Natural killer cell (primary cell): ENCODE data around the gene EHMT1. TPM values are rescaled to one million over a fixed set of nuclear protein-coding genes. Genes with fewer than 3 reads are reported as not detected.
"Not testable (repeated sequence)": the region's sequence is repeated elsewhere in the genome, so short reads cannot be mapped to it uniquely, and the experiment has no call there.

Source experiments
- ATAC-seq, 3 donors: fragments of 150-1000 bp in 2 of 3; fragments of 200-7000 bp in 1 of 3; cut with Tn5 transposase; 1 replicate in 1 of 3; 2 replicates in 2 of 3; pipeline ENCODE4 v1.10.0; 2021; ENCODE audit warnings: mild to moderate bottlenecking in 2 of 3, moderate library complexity in 2 of 3
- DNase-seq, 2 donors: peaks; one replicate each; pipeline versions ENCODE4 v3.0.0 to v3.0.0-alpha.2; 2013 to 2021; ENCODE audit warnings: mixed read lengths in 1 of 2
- H3K27ac ChIP-seq: one replicate; pipeline ENCODE4 v1.5.1; 2013; ENCODE audit warnings: mild to moderate bottlenecking, low read length
- H3K27me3 ChIP-seq: one replicate; pipeline ENCODE4 v1.6.1; 2013; ENCODE audit warnings: low read length; ENCODE audit not compliant: control insufficient read depth, insufficient read depth
- H3K36me3 ChIP-seq: one replicate; pipeline ENCODE4 v1.6.1; 2013; ENCODE audit warnings: low read length; ENCODE audit not compliant: control insufficient read depth, insufficient read depth
- H3K4me1 ChIP-seq: one replicate; pipeline ENCODE4 v1.6.1; 2013; ENCODE audit warnings: low read length; ENCODE audit not compliant: control insufficient read depth, insufficient read depth
- H3K4me3 ChIP-seq: one replicate; pipeline ENCODE4 v1.5.1; 2013; ENCODE audit warnings: low read length
- H3K9me3 ChIP-seq: one replicate; pipeline ENCODE4 v1.6.1; 2013; ENCODE audit warnings: low read length; ENCODE audit not compliant: control insufficient read depth, insufficient read depth
- H3K27ac Mint-ChIP-seq, 2 donors: one replicate each; pipeline ENCODE4 v1.8.0; 2022; ENCODE audit warnings: mild to moderate bottlenecking in 2 of 2, mixed read lengths in 2 of 2, moderate library complexity in 1 of 2
- H3K27me3 Mint-ChIP-seq, 2 donors: one replicate each; pipeline ENCODE4 v1.8.0; 2022; ENCODE audit warnings: low read depth in 2 of 2, mixed read lengths in 2 of 2
- H3K36me3 Mint-ChIP-seq: one replicate; pipeline ENCODE4 v1.8.0; 2022; ENCODE audit warnings: mixed read lengths
- H3K4me1 Mint-ChIP-seq, 2 donors: one replicate each; pipeline ENCODE4 v1.8.0; 2022; ENCODE audit warnings: mixed read lengths in 2 of 2
- H3K4me3 Mint-ChIP-seq: one replicate; pipeline ENCODE4 v1.8.0; 2022; ENCODE audit warnings: mild to moderate bottlenecking, moderate library complexity, mixed read lengths
- H3K9me3 Mint-ChIP-seq, 2 donors: one replicate each; pipeline ENCODE4 v1.8.0; 2022; ENCODE audit warnings: mixed read lengths in 2 of 2
- CTCF ChIP-seq: fragments of 200-600 bp; IDR thresholded peaks from one replicate; pipeline ENCODE4 v1.8.0; 2022; ENCODE audit warnings: antibody characterized with exemption
- WGBS: methylation state at CpG from one replicate; pipeline ENCODE4 v1.1.7; 2013; ENCODE audit warnings: missing lambda C conversion rate; ENCODE audit not compliant: insufficient coverage; 5-methylcytosine and 5-hydroxymethylcytosine counted together
- intact Hi-C: fragments of 100-400 bp; cut with micrococcal nuclease; formaldehyde crosslinking; loops from one replicate; pipeline ENCODE4 v1.14.2; 2022
- total RNA-seq, 4 donors: library from RNA; stranded (reverse); fragments of 120-200 nt in 1 of 4; gene quantifications; one replicate each; pipeline versions ENCODE4 v1.2.3 to v1.2.4, GENCODE V29; 2013 to 2022

The EHMT1 gene
- total RNA-seq, 3 donors from 2014 or later (not counting 1 experiment from before 2014, with no cell fraction given), result 173 to 200 (median 176) TPM

GRCh38 chr9:137882506-137882821, 263.7 kb downstream of the EHMT1 start:
- no peak for ATAC-seq
- Histone ChIP-seq H3K27ac (no peak overlapping the region), H3K36me3 (no peaks in the 10 kb centered on the region), H3K4me1 (no peaks in the 10 kb centered on the region), H3K27me3 (peaks cover 7% of the 10 kb centered on the region), H3K9me3 (no peaks in the 10 kb centered on the region), H3K4me3 (no peak overlapping the region)
- H3K9me3 Mint-ChIP-seq, result no peaks in the 10 kb centered on the region
- no peak for TF ChIP-seq CTCF
- H3K27me3 Mint-ChIP-seq, result peaks cover 6 to 7% of the 10 kb centered on the region in 2 donors
- H3K27ac Mint-ChIP-seq, result no peak overlapping the region
- H3K4me1 Mint-ChIP-seq, result no peaks in the 10 kb centered on the region
- no peak overlapping the region for H3K4me3 Mint-ChIP-seq
- H3K36me3 Mint-ChIP-seq, result no peaks in the 10 kb centered on the region
- 89% methylated on average over 10 of the region's 10 CpGs for WGBS
- DNase-seq, result no peak
- intact Hi-C loops, result no loop called here

DNA sequence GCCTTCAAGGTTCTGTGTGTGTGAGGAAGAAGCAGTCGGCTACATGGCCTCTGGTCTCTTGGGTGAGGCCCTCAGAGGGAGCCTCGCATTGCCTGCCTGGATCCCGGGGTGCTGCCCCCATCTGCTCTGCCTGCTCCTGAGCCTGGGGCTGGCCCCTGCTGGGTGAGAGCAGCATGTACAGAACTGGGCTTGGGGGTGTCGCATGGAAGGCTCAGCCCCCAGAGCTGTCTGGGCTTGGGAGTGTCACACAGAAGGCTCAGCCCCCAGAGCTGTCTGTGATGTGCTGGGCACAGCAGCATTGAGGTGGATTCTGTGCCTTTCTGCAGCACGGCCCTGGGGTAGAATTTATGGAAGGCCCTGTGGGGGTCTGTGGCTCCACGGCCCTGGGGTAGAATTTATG, 265.2 kb downstream of the EHMT1 start:
- H3K27me3 ChIP-seq, H3K4me1 Mint-ChIP-seq, H3K9me3 ChIP-seq, H3K27me3 Mint-ChIP-seq, H3K4me1 ChIP-seq, H3K9me3 Mint-ChIP-seq, intact Hi-C loops, H3K36me3 ChIP-seq, DNase-seq, H3K27ac ChIP-seq, H3K27ac Mint-ChIP-seq, H3K4me3 ChIP-seq, ATAC-seq, H3K36me3 Mint-ChIP-seq, H3K4me3 Mint-ChIP-seq: not testable (repeated sequence)
- 100% methylated on average over 1 of the region's 6 CpGs for WGBS

GRCh38 chr9:137884547-137884946, 265.7 kb downstream of the EHMT1 start:
- H3K36me3 Mint-ChIP-seq, intact Hi-C loops, H3K36me3 ChIP-seq, H3K4me1 ChIP-seq, H3K27ac Mint-ChIP-seq, H3K4me3 ChIP-seq, H3K27me3 ChIP-seq, H3K9me3 ChIP-seq, H3K4me1 Mint-ChIP-seq, H3K27me3 Mint-ChIP-seq, H3K9me3 Mint-ChIP-seq, H3K4me3 Mint-ChIP-seq, H3K27ac ChIP-seq: not testable (repeated sequence)
- peak in 1 of 2 donors; percentile 22 for DNase-seq
- ATAC-seq, result peak in 1 of 3 donors; percentile 37
- WGBS, result 32% methylated on average over 5 of the region's 7 CpGs

GRCh38 chr9:137885121-137885520, 266.3 kb downstream of the EHMT1 start:
- 81% methylated on average over 6 of the region's 12 CpGs for WGBS
- H3K36me3 Mint-ChIP-seq, DNase-seq, H3K27ac ChIP-seq, intact Hi-C loops, H3K27ac Mint-ChIP-seq, H3K4me3 ChIP-seq, H3K27me3 Mint-ChIP-seq, H3K9me3 Mint-ChIP-seq, H3K9me3 ChIP-seq, ATAC-seq, H3K27me3 ChIP-seq, H3K4me3 Mint-ChIP-seq, H3K36me3 ChIP-seq, H3K4me1 Mint-ChIP-seq, H3K4me1 ChIP-seq: not testable (repeated sequence)

Other genes with a start within 250 kb of the EHMT1 start
- gene EXD3, start 195.8 kb upstream of the EHMT1 start, total RNA-seq, result 10 to 100 TPM; 28.0 to 35.3 (median 29.6) TPM
- gene NOXA1, start 195.6 kb upstream of the EHMT1 start, total RNA-seq, result 1 to 10 TPM; 4.7 to 10.0 (median 7.7) TPM
- gene ENTPD8, start 177.6 kb upstream of the EHMT1 start, total RNA-seq, result not detected
- gene NSMF, start 159.7 kb upstream of the EHMT1 start, total RNA-seq, result 100 to 1,000 TPM in 1 of 3 donors, 10 to 100 TPM in 2; 78.1 to 111 (median 87.8) TPM
- gene PNPLA7, start 68.6 kb upstream of the EHMT1 start, total RNA-seq, result 1 to 10 TPM; 4.3 to 6.4 (median 4.9) TPM
- 10 to 100 TPM; 11.5 to 17.9 (median 16.8) TPM for gene MRPL41, start 67.1 kb upstream of the EHMT1 start, total RNA-seq
- gene DPH7, start 40.1 kb upstream of the EHMT1 start, total RNA-seq, result 10 to 100 TPM; 39.5 to 51.0 (median 48.5) TPM
- 10 to 100 TPM in 2 of 3 donors, 1 to 10 TPM in 1; 6.5 to 18.8 (median 16.3) TPM for gene ZMYND19, start 28.5 kb upstream of the EHMT1 start, total RNA-seq
- 100 to 1,000 TPM in 1 of 3 donors, 10 to 100 TPM in 2; 80.7 to 105 (median 92.9) TPM for gene ARRDC1, start 13.3 kb upstream of the EHMT1 start, total RNA-seq